PFSK-1 (cell line): ENCODE measurements around the gene GALR2.

Source experiments
- FOXP2 ChIP-seq: optimal IDR thresholded peaks from 2 replicates; pipeline ENCODE3; 2011; ENCODE audit warnings: borderline replicate concordance, control low read depth, inconsistent platforms; ENCODE audit not compliant: insufficient read depth; ENCODE audit errors: extremely low read length, extremely low read depth
- POLR2AphosphoS5 ChIP-seq: IDR thresholded peaks from 2 replicates; pipeline ENCODE4 v1.6.1; 2012; ENCODE audit warnings: low read depth, mild to moderate bottlenecking, control low read depth, low read length, moderate library complexity
- REST ChIP-seq, 2 experiments: IDR thresholded peaks; 2 replicates each; pipeline versions ENCODE4 v1.6.1 to v1.8.0; 2011 to 2012; ENCODE audit warnings: low read depth in 2 of 2, low read length in 2 of 2, control low read depth in 1 of 2, inconsistent platforms in 1 of 2, mild to moderate bottlenecking in 1 of 2, moderate library complexity in 1 of 2; ENCODE audit not compliant: insufficient read depth in 1 of 2
- SIN3A ChIP-seq: IDR thresholded peaks from 2 replicates; pipeline ENCODE4 v1.6.1; 2012; ENCODE audit warnings: mild to moderate bottlenecking, low read length, moderate library complexity, borderline replicate concordance; ENCODE audit not compliant: insufficient read depth
- TAF1 ChIP-seq: IDR thresholded peaks from 2 replicates; pipeline ENCODE4 v1.6.1; 2012; ENCODE audit warnings: low read length, control low read depth, borderline replicate concordance; ENCODE audit not compliant: insufficient read depth

Gene GALR2

GRCh38 chr17:76120658-76121008 lies 46.1 kb downstream of the GALR2 start:
- no peak for TF ChIP-seq REST (IDR thresholded peaks at IDR 0.05; ENCODE audit: insufficient read depth in 1 of 2, low read depth in 2 of 2, low read length in 2 of 2)
- no peak for TF ChIP-seq POLR2AphosphoS5
- no peak for TF ChIP-seq FOXP2
- no peak for TF ChIP-seq SIN3A
- TF ChIP-seq TAF1: no peak

GRCh38 chr17:76121932-76122430 lies 47.4 kb downstream of the GALR2 start:
- no peak for TF ChIP-seq POLR2AphosphoS5
- TF ChIP-seq TAF1: no peak
- no peak for TF ChIP-seq FOXP2
- TF ChIP-seq REST (IDR thresholded peaks at IDR 0.05; ENCODE audit: insufficient read depth in 1 of 2, low read depth in 2 of 2, low read length in 2 of 2): no peak
- TF ChIP-seq SIN3A: no peak

- TF ChIP-seq SIN3A (no peak), TAF1 (no peak), POLR2AphosphoS5 (no peak), REST (IDR thresholded peaks at IDR 0.05; ENCODE audit: insufficient read depth in 1 of 2, low read depth in 2 of 2, low read length in 2 of 2) (no peak), FOXP2 (no peak)
Observed at GRCh38 chr17:76122431-76123190, 48.0 kb downstream of the GALR2 start.

GRCh38 chr17:76123191-76123499 lies 48.6 kb downstream of the GALR2 start:
- TF ChIP-seq SIN3A: no peak
- no peak for TF ChIP-seq FOXP2
- no peak for TF ChIP-seq TAF1
- TF ChIP-seq POLR2AphosphoS5: no peak
- no peak for TF ChIP-seq REST (IDR thresholded peaks at IDR 0.05; ENCODE audit: insufficient read depth in 1 of 2, low read depth in 2 of 2, low read length in 2 of 2)
